Keratinocyte (primary cell): ENCODE measurements around the gene RBFOX2. TPM values are rescaled to one million over a fixed set of nuclear protein-coding genes. Genes with fewer than 3 reads are reported as not detected.

Experiments
- DNase-seq: peaks from one replicate; pipeline ENCODE4 v3.0.0-alpha.2; 2011; ENCODE audit warnings: low read depth, missing footprints, low spot score
- FAIRE-seq: peaks from 2 replicates; lab custom pipeline; 2011; peaks lifted over from hg19 to GRCh38; lab: Jason Lieb, UNC
- H2AFZ ChIP-seq: 2 replicates; pipeline ENCODE4 v1.6.0; 2012; ENCODE audit warnings: low read length, control low read depth, inconsistent platforms; ENCODE audit not compliant: control insufficient read depth
- H3K27ac ChIP-seq: 2 replicates; pipeline ENCODE4 v1.5.1; 2011; ENCODE audit warnings: low read length; ENCODE audit not compliant: control insufficient read depth, insufficient read depth
- H3K27me3 ChIP-seq: 3 replicates; pipeline ENCODE4 v1.6.0; 2011; ENCODE audit warnings: low read length; ENCODE audit not compliant: control insufficient read depth, insufficient read depth; ENCODE audit errors: extremely low read depth
- H3K36me3 ChIP-seq, 2 experiments: 2 replicates in 1 of 2; 3 replicates in 1 of 2; pipeline ENCODE4 v1.5.1; 2011; ENCODE audit warnings: low read length in 2 of 2, mild to moderate bottlenecking in 1 of 2; ENCODE audit not compliant: control insufficient read depth in 2 of 2, insufficient read depth in 2 of 2; ENCODE audit errors: extremely low read depth in 1 of 2
- H3K4me1 ChIP-seq: 3 replicates; pipeline ENCODE4 v1.5.1; 2011; ENCODE audit warnings: low read length; ENCODE audit not compliant: control insufficient read depth, insufficient read depth; ENCODE audit errors: extremely low read depth
- H3K4me2 ChIP-seq: 3 replicates; pipeline ENCODE4 v1.6.0; 2011; ENCODE audit warnings: low read depth, low read length; ENCODE audit not compliant: control insufficient read depth, insufficient read depth; ENCODE audit errors: extremely low read depth
- H3K4me3 ChIP-seq, 3 experiments: fragments of 200-600 bp in 1 of 3; sonication (generic) in 1 of 3; 2 replicates in 2 of 3; 3 replicates in 1 of 3; pipeline ENCODE4 v1.5.1; 2011 to 2016; ENCODE audit warnings: low read length in 3 of 3, mild to moderate bottlenecking in 3 of 3, control low read depth in 2 of 3, inconsistent platforms in 1 of 3, low read depth in 1 of 3, mixed read lengths in 1 of 3, mixed run types in 1 of 3, moderate library complexity in 1 of 3; ENCODE audit not compliant: control insufficient read depth in 2 of 3, insufficient read depth in 2 of 3; ENCODE audit errors: extremely low read depth in 1 of 3
- H3K79me2 ChIP-seq: 2 replicates; pipeline ENCODE4 v1.6.0; 2012; ENCODE audit warnings: low read length; ENCODE audit not compliant: control insufficient read depth, insufficient read depth
- H3K9ac ChIP-seq: 3 replicates; pipeline ENCODE4 v1.6.0; 2011; ENCODE audit warnings: low read length; ENCODE audit not compliant: control insufficient read depth, insufficient read depth; ENCODE audit errors: extremely low read depth
- H3K9me1 ChIP-seq: 3 replicates; pipeline ENCODE4 v1.6.0; 2011; ENCODE audit warnings: low read length; ENCODE audit not compliant: control insufficient read depth, insufficient read depth; ENCODE audit errors: extremely low read depth
- H3K9me3 ChIP-seq: 2 replicates; pipeline ENCODE4 v1.5.1; 2012; ENCODE audit warnings: low read depth, low read length; ENCODE audit not compliant: control insufficient read depth
- H4K20me1 ChIP-seq: 3 replicates; pipeline ENCODE4 v1.6.0; 2011; ENCODE audit warnings: low read length; ENCODE audit not compliant: control insufficient read depth, insufficient read depth; ENCODE audit errors: extremely low read depth
- CTCF ChIP-seq, 3 experiments: IDR thresholded peaks in 1 of 3; conservative IDR thresholded peaks in 1 of 3; optimal IDR thresholded peaks in 1 of 3; 2 replicates in 2 of 3; 3 replicates in 1 of 3; pipeline versions ENCODE3 to v1.5.1; 2011; ENCODE audit warnings: low read length in 3 of 3, mild to moderate bottlenecking in 3 of 3, moderate library complexity in 2 of 3, control low read depth in 1 of 3, inconsistent platforms in 1 of 3; ENCODE audit not compliant: insufficient read depth in 2 of 3; ENCODE audit errors: extremely low read depth in 1 of 3
- EZH2 ChIP-seq: IDR thresholded peaks from one replicate; pipeline ENCODE4 v1.6.1; 2012; ENCODE audit warnings: inconsistent platforms, mild to moderate bottlenecking, low read length, moderate library complexity
- dilution Hi-C: fragments of 300-500 bp; cut with MboI; formaldehyde crosslinking; loops from one replicate; pipeline ENCODE4 v1.7.0; 2020; ENCODE audit warnings: low sequenced_read_pairs; ENCODE audit not compliant: extremely low pct_ligation_motif_present
- polyA plus RNA-seq, 5 experiments: library from polyadenylated mRNA; depleted of rRNA in 3 of 5; stranded (reverse) in 3 of 5; stranded (forward) in 1 of 5; unstranded in 1 of 5; fragments of >200 nt; gene quantifications; 1 replicate in 1 of 5; 2 replicates in 3 of 5; 3 replicates in 1 of 5; pipeline versions ENCODE4 v1.2.1 to v1.2.3, GENCODE V29; 2011 to 2012; ENCODE audit warnings: missing spikeins in 2 of 5, low read depth in 1 of 5, low replicate concordance in 1 of 5

RBFOX2 gene
- polyA plus RNA-seq, 1 donor (not counting 4 experiments of a cell fraction or from before 2014, with no cell fraction given), result 118 TPM

- no peaks in the 10 kb centered on the region for H3K9me1 ChIP-seq
- DNase-seq, result no peak
- H3K36me3 ChIP-seq, result peaks cover 2 to 5% of the 10 kb centered on the region in 2 experiments
- FAIRE-seq, result no peak
- H3K4me3 ChIP-seq, result no peak overlapping the region
- H3K9ac ChIP-seq, result no peak overlapping the region
- H3K4me1 ChIP-seq, result no peaks in the 10 kb centered on the region
- no peak overlapping the region for H2AFZ ChIP-seq
- no peak overlapping the region for H3K4me2 ChIP-seq
- TF ChIP-seq CTCF (optimal IDR thresholded peaks at IDR 0.05 in 1 of 3, IDR thresholded peaks at IDR 0.05 in 1 of 3, conservative IDR thresholded peaks at IDR 0.05 in 1 of 3; ENCODE audit: extremely low read depth in 1 of 3, insufficient read depth in 2 of 3, low read length in 3 of 3) (no peak), EZH2 (no peak)
- no peaks in the 10 kb centered on the region for H4K20me1 ChIP-seq
- H3K9me3 ChIP-seq, result no peaks in the 10 kb centered on the region
- no peaks in the 10 kb centered on the region for H3K27me3 ChIP-seq
- dilution Hi-C loops, result no loop called here
- no peak overlapping the region for H3K27ac ChIP-seq
- peaks cover 23% of the 10 kb centered on the region for H3K79me2 ChIP-seq
These were observed 41.1 kb downstream of the RBFOX2 start for GRCh38 chr22:35987487-35987886.

- Histone ChIP-seq H3K27me3 (no peaks in the 10 kb centered on the region), H3K36me3 (peaks cover 0 to 5% of the 10 kb centered on the region in 2 experiments), H3K9me1 (no peaks in the 10 kb centered on the region), H3K4me3 (no peak overlapping the region), H3K9ac (no peak overlapping the region), H3K79me2 (peaks cover 30% of the 10 kb centered on the region), H3K27ac (no peak overlapping the region), H3K9me3 (no peaks in the 10 kb centered on the region), H4K20me1 (no peaks in the 10 kb centered on the region), H3K4me2 (no peak overlapping the region), H3K4me1 (no peaks in the 10 kb centered on the region), H2AFZ (no peak overlapping the region)
- TF ChIP-seq CTCF (optimal IDR thresholded peaks at IDR 0.05 in 1 of 3, IDR thresholded peaks at IDR 0.05 in 1 of 3, conservative IDR thresholded peaks at IDR 0.05 in 1 of 3; ENCODE audit: extremely low read depth in 1 of 3, insufficient read depth in 2 of 3, low read length in 3 of 3), result no peak
- TF ChIP-seq EZH2, result no peak
- FAIRE-seq (no peak), DNase-seq (no peak)
- dilution Hi-C loops, result no loop called here
These were observed 42.5 kb downstream of the RBFOX2 start for GRCh38 chr22:35986088-35986487.
